ENCODE measurements around the gene LBHD2. TPM values are rescaled to one million over a fixed set of nuclear protein-coding genes. Genes with fewer than 3 reads are reported as not detected.
"Not testable (repeated sequence)": the region's sequence is repeated elsewhere in the genome, so short reads cannot be mapped to it uniquely, and the experiment has no call there.

Gene LBHD2
- polyA plus RNA-seq, 1 donor from 2014 or later = not detected

DNA sequence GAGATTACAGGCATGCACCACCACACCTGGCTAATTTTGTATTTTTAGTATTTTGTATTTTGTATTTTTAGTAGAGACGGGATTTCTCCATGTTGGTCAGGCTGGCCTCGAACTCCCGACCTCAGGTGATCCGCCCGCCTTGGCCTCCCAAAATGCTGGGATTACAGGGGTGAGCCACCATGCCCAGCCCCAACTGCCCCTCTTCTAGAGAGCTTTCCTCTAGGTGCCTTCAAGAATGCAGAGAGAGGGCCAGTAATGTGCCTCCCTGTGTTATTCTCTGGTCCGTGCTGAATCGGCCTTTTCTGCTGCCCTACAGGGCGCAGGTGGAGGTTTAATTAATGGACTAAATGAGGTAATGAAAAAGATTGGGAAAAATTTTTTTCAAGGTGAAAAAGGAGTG, 35.5 kb downstream of the LBHD2 start:
- peaks cover 13% of the 10 kb centered on the region for H3K27me3 ChIP-seq (ENCODE audit: insufficient read depth, low read depth, low read length)
- H3K27ac ChIP-seq (ENCODE audit: low read length); H3K9ac ChIP-seq (ENCODE audit: low read length): not testable (repeated sequence)

GRCh38 chr14:103121121-103121845, 37.3 kb downstream of the LBHD2 start:
- no peaks in the 10 kb centered on the region for H3K9me3 ChIP-seq (ENCODE audit: low read length)
- H3K9ac ChIP-seq (ENCODE audit: low read length) = no peak overlapping the region
- H4K20me1 ChIP-seq (ENCODE audit: insufficient read depth) = no peaks in the 10 kb centered on the region
- H3K36me3 ChIP-seq (ENCODE audit: insufficient read depth, low read length) = no peaks in the 10 kb centered on the region
- H3F3A ChIP-seq (ENCODE audit: insufficient read depth, low read length, poor library complexity, severe bottlenecking) = no peaks in the 10 kb centered on the region
- H3K27ac ChIP-seq (ENCODE audit: low read length) = no peak overlapping the region
- H3K4me3 ChIP-seq (ENCODE audit: low read length) = no peak overlapping the region
- H2AFZ ChIP-seq (ENCODE audit: low read depth, low read length) = no peak overlapping the region
- H3K79me2 ChIP-seq (replicated peaks; ENCODE audit: insufficient read depth, low read length) = no peaks in the 10 kb centered on the region
- no peak overlapping the region for H3K4me2 ChIP-seq (ENCODE audit: low read length)
- peaks cover 15% of the 10 kb centered on the region for H3K27me3 ChIP-seq (ENCODE audit: insufficient read depth, low read depth, low read length)
- no peaks in the 10 kb centered on the region for H3K9me2 ChIP-seq (ENCODE audit: insufficient read depth, low read length)
- TF ChIP-seq RAD21 (conservative IDR thresholded peaks at IDR 0.05) = no peak
- TF ChIP-seq EZH2 (IDR thresholded peaks at IDR 0.05; ENCODE audit: borderline replicate concordance, insufficient read depth, low read length, poor library complexity, severe bottlenecking) = no peak
- TF ChIP-seq SMC3 (conservative IDR thresholded peaks at IDR 0.05; ENCODE audit: poor library complexity) = no peak
- TF ChIP-seq TAF1 (IDR thresholded peaks at IDR 0.05; ENCODE audit: low read depth) = no peak
- TF ChIP-seq EP300 (conservative IDR thresholded peaks at IDR 0.05; ENCODE audit: poor library complexity, severe bottlenecking) = no peak
- TF ChIP-seq POLR2AphosphoS5 (IDR thresholded peaks at IDR 0.05) = no peak
- no peak for TF ChIP-seq MXI1 (conservative IDR thresholded peaks at IDR 0.05; ENCODE audit: poor library complexity, severe bottlenecking)
- TF ChIP-seq CTCF (IDR thresholded peaks at IDR 0.05; ENCODE audit: poor library complexity, severe bottlenecking) = no peak
- no peak for TF ChIP-seq REST (IDR thresholded peaks at IDR 0.05; ENCODE audit: borderline replicate concordance)

More for the DNA sequence above, 35.5 kb downstream of the LBHD2 start:
- H3K4me3 ChIP-seq (ENCODE audit: low read length); H3K36me3 ChIP-seq (ENCODE audit: insufficient read depth, low read length); H3K4me2 ChIP-seq (ENCODE audit: low read length); H4K20me1 ChIP-seq (ENCODE audit: insufficient read depth); H3K9me2 ChIP-seq (ENCODE audit: insufficient read depth, low read length); H3K79me2 ChIP-seq (replicated peaks; ENCODE audit: insufficient read depth, low read length); H3F3A ChIP-seq (ENCODE audit: insufficient read depth, low read length, poor library complexity, severe bottlenecking); H2AFZ ChIP-seq (ENCODE audit: low read depth, low read length); H3K9me3 ChIP-seq (ENCODE audit: low read length): not testable (repeated sequence)

Measured in neural cell (in vitro differentiated cells).